ENCODE results near the gene ZNF512B. TPM values are rescaled to one million over a fixed set of nuclear protein-coding genes. Genes with fewer than 3 reads are reported as not detected.

The ZNF512B gene
- total and polyA plus RNA-seq, 4 donors: 1.8 to 11.8 (median 9.8) TPM

DNA sequence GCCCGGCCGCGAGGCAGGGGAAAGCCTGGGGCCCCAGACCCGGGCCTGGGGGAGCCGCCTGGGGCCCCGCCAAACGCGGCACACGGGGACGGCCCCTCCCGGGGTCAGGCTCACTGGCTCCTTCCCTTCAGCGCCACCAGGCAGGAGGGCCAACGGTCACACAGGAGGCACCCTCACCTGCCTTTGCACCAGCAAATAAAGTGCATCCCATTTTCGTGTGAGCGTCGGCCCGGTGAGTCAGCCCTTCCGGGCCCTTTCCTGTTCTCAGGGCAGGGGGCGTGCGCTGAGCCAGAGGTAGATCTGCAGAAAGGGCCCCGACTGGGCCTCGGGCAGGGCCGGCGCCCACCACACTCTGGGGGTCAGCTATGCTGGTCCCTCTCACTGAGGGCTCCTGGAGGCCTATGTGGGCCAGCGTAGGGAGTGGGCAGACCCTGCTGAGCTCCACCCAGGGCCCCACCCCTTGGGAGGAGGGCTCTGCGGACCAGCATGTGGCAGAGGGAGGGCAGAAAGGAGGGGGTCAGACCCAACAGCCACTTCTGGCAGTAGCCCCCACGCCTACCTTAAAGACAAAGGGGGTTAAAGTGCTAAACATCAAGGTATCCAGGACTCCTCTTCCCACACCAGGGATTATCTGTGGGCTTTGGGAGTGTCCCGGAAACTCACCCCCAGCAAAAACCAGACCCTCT is 12.6 kb downstream of the ZNF512B start:
- no peaks in the 10 kb centered on the region for H3K9me3 ChIP-seq (ENCODE audit: control insufficient read depth in 4 of 4, low read length in 3 of 4)
- DNase-seq (ENCODE audit: low spot score): peak; percentile 63
- TF ChIP-seq, protein P1, sequence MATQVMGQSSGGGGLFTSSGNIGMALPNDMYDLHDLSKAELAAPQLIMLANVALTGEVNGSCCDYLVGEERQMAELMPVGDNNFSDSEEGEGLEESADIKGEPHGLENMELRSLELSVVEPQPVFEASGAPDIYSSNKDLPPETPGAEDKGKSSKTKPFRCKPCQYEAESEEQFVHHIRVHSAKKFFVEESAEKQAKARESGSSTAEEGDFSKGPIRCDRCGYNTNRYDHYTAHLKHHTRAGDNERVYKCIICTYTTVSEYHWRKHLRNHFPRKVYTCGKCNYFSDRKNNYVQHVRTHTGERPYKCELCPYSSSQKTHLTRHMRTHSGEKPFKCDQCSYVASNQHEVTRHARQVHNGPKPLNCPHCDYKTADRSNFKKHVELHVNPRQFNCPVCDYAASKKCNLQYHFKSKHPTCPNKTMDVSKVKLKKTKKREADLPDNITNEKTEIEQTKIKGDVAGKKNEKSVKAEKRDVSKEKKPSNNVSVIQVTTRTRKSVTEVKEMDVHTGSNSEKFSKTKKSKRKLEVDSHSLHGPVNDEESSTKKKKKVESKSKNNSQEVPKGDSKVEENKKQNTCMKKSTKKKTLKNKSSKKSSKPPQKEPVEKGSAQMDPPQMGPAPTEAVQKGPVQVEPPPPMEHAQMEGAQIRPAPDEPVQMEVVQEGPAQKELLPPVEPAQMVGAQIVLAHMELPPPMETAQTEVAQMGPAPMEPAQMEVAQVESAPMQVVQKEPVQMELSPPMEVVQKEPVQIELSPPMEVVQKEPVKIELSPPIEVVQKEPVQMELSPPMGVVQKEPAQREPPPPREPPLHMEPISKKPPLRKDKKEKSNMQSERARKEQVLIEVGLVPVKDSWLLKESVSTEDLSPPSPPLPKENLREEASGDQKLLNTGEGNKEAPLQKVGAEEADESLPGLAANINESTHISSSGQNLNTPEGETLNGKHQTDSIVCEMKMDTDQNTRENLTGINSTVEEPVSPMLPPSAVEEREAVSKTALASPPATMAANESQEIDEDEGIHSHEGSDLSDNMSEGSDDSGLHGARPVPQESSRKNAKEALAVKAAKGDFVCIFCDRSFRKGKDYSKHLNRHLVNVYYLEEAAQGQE (IDR thresholded peaks at IDR 0.05): no peak
- peak overlapping the region; percentile 52 to 67 for H3K27ac ChIP-seq (ENCODE audit: low read depth in 1 of 2, low read length in 2 of 2)
- peak overlapping the region in 1 of 2 donors; percentile 38 for H3K9ac ChIP-seq (ENCODE audit: low read depth in 1 of 2, low read length in 2 of 2)
- no peaks in the 10 kb centered on the region for H3K27me3 ChIP-seq (ENCODE audit: control insufficient read depth in 4 of 4, insufficient read depth in 4 of 4, low read length in 3 of 4)
- H3K36me3 ChIP-seq (ENCODE audit: control insufficient read depth in 4 of 4, insufficient read depth in 3 of 4, low read depth in 1 of 4, low read length in 3 of 4): peaks cover 2 to 23% (median 8%) of the 10 kb centered on the region in 4 donors
- peak overlapping the region; percentile 6 to 44 (median 18) for H3K4me3 ChIP-seq (ENCODE audit: low read depth in 1 of 3, low read length in 3 of 3)
- WGBS: 5% methylated on average over 28 of the region's 28 CpGs
- peaks cover 20 to 53% (median 36%) of the 10 kb centered on the region in 4 donors for H3K4me1 ChIP-seq (ENCODE audit: control insufficient read depth in 4 of 4, insufficient read depth in 4 of 4, low read length in 3 of 4)

GRCh38 chr20:63956664-63957003 is 13.1 kb downstream of the ZNF512B start:
- H3K36me3 ChIP-seq (ENCODE audit: control insufficient read depth in 4 of 4, insufficient read depth in 3 of 4, low read depth in 1 of 4, low read length in 3 of 4): peaks cover 2 to 18% (median 6%) of the 10 kb centered on the region in 4 donors
- H3K27ac ChIP-seq (ENCODE audit: low read depth in 1 of 2, low read length in 2 of 2): peak overlapping the region; percentile 52 to 67
- H3K4me3 ChIP-seq (ENCODE audit: low read depth in 1 of 3, low read length in 3 of 3): peak overlapping the region; percentile 6 to 44 (median 18)
- H3K4me1 ChIP-seq (ENCODE audit: control insufficient read depth in 4 of 4, insufficient read depth in 4 of 4, low read length in 3 of 4): peaks cover 20 to 58% (median 40%) of the 10 kb centered on the region in 4 donors
- peak overlapping the region in 1 of 2 donors; percentile 38 for H3K9ac ChIP-seq (ENCODE audit: low read depth in 1 of 2, low read length in 2 of 2)
- WGBS: under 1% methylated on average over 15 of the region's 15 CpGs
- DNase-seq (ENCODE audit: low spot score): no peak
- TF ChIP-seq FOXA1 (IDR thresholded peaks at IDR 0.05) (no peak), ZBTB33 (IDR thresholded peaks at IDR 0.05) (no peak), YY1 (IDR thresholded peaks at IDR 0.05) (no peak), EGR1 (IDR thresholded peaks at IDR 0.05; ENCODE audit: low read depth in 2 of 2) (no peak), RXRA (IDR thresholded peaks at IDR 0.05) (no peak), MAX (IDR thresholded peaks at IDR 0.05) (no peak), HNF4A (conservative IDR thresholded peaks at IDR 0.05) (no peak), HNF4G (IDR thresholded peaks at IDR 0.05) (no peak), GABPA (IDR thresholded peaks at IDR 0.05 in 1 of 2, conservative IDR thresholded peaks at IDR 0.05 in 1 of 2) (no peak), JUND (IDR thresholded peaks at IDR 0.05) (no peak), RAD21 (IDR thresholded peaks at IDR 0.05) (no peak), NR2F2 (IDR thresholded peaks at IDR 0.05) (no peak), FOXA2 (IDR thresholded peaks at IDR 0.05) (no peak), TAF1 (conservative IDR thresholded peaks at IDR 0.05) (no peak), SP1 (IDR thresholded peaks at IDR 0.05) (no peak)
- TF ChIP-seq, protein P1 (IDR thresholded peaks at IDR 0.05): no peak
- TF ChIP-seq, protein P2, sequence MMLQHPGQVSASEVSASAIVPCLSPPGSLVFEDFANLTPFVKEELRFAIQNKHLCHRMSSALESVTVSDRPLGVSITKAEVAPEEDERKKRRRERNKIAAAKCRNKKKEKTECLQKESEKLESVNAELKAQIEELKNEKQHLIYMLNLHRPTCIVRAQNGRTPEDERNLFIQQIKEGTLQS (IDR thresholded peaks at IDR 0.05): no peak
- TF ChIP-seq, protein P3, sequence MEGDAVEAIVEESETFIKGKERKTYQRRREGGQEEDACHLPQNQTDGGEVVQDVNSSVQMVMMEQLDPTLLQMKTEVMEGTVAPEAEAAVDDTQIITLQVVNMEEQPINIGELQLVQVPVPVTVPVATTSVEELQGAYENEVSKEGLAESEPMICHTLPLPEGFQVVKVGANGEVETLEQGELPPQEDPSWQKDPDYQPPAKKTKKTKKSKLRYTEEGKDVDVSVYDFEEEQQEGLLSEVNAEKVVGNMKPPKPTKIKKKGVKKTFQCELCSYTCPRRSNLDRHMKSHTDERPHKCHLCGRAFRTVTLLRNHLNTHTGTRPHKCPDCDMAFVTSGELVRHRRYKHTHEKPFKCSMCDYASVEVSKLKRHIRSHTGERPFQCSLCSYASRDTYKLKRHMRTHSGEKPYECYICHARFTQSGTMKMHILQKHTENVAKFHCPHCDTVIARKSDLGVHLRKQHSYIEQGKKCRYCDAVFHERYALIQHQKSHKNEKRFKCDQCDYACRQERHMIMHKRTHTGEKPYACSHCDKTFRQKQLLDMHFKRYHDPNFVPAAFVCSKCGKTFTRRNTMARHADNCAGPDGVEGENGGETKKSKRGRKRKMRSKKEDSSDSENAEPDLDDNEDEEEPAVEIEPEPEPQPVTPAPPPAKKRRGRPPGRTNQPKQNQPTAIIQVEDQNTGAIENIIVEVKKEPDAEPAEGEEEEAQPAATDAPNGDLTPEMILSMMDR (IDR thresholded peaks at IDR 0.05; ENCODE audit: low read depth, low read length, missing input control): no peak
- H3K27me3 ChIP-seq (ENCODE audit: control insufficient read depth in 4 of 4, insufficient read depth in 4 of 4, low read length in 3 of 4): no peaks in the 10 kb centered on the region
- no peaks in the 10 kb centered on the region for H3K9me3 ChIP-seq (ENCODE audit: control insufficient read depth in 4 of 4, low read length in 3 of 4)
